ENCODE measurements around the gene SMYD5.

Gene SMYD5

DNA sequence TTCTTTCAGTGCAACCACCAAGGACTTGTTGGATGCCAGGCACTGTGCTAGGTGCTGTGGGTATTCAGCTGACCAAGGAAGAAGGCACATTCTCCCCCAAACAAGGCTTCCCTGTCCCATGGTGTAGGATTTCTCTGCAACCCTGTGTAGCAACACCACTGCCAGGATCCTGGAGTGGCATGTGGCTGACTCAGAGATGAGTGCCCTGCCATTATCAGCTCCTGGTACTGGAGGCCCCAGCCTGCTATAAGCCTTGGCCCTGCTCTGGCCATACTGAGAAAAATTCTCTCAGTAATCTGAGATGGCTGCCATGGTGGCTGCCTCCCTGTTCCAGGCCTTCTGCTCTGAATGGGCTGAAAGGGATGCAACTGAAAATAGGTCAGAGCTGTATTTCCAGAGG is 4.3 kb downstream of the SMYD5 start:
- TF ChIP-seq, protein P1, sequence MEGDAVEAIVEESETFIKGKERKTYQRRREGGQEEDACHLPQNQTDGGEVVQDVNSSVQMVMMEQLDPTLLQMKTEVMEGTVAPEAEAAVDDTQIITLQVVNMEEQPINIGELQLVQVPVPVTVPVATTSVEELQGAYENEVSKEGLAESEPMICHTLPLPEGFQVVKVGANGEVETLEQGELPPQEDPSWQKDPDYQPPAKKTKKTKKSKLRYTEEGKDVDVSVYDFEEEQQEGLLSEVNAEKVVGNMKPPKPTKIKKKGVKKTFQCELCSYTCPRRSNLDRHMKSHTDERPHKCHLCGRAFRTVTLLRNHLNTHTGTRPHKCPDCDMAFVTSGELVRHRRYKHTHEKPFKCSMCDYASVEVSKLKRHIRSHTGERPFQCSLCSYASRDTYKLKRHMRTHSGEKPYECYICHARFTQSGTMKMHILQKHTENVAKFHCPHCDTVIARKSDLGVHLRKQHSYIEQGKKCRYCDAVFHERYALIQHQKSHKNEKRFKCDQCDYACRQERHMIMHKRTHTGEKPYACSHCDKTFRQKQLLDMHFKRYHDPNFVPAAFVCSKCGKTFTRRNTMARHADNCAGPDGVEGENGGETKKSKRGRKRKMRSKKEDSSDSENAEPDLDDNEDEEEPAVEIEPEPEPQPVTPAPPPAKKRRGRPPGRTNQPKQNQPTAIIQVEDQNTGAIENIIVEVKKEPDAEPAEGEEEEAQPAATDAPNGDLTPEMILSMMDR (conservative IDR thresholded peaks at IDR 0.05; ENCODE audit: control insufficient read depth, insufficient read depth, low read depth, low read length): no peak
- H3K4me3 ChIP-seq (ENCODE audit: control insufficient read depth, low read depth, low read length): no peak overlapping the region
- DNase-seq (ENCODE audit: low read depth): peak; percentile 20

- no peak for DNase-seq (ENCODE audit: low read depth)
- H3K4me3 ChIP-seq (ENCODE audit: control insufficient read depth, low read depth, low read length): no peak overlapping the region
- TF ChIP-seq, protein P1 (conservative IDR thresholded peaks at IDR 0.05; ENCODE audit: control insufficient read depth, insufficient read depth, low read depth, low read length): no peak
These were observed 9.8 kb downstream of the SMYD5 start for GRCh38 chr2:73223821-73224220.

DNA sequence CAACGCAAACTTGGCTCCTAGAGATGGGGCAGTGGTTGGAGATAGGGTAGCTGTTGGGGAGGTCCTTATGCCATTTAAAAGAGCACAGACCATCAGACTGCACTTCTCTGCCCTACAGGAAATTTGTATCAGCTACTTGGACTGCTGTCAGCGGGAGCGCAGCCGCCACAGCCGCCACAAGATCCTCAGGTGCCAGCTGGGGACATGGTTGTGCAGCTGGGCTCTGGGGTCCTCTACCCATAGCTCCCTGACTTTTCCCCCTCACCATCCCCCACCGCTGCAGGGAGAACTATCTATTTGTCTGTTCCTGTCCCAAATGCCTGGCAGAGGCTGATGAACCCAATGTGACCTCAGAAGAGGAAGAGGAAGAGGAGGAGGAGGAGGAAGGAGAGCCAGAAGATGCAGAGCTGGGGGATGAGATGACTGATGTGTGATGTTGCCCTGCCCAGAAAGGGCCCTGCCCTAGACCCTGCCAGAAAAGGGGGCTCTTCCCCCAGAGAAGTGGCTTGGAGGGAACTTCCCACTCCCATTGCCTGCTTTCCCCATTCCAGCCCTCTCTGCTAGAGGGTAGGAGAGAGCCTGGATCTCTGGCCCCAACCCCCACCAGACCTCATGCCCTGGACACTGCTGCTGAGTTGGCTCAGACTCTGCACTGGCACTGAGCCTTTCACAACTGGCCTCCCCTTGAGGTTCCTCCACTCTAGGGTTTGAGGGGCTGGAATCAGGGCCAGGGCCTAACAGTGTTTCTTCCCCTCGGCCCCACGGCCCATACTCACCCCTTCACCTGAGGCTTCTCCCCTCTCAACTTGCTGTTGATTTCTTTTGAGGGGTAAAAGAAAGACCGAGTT is 11.7 kb downstream of the SMYD5 start:
- no peak overlapping the region for H3K4me3 ChIP-seq (ENCODE audit: control insufficient read depth, low read depth, low read length)
- TF ChIP-seq, protein P1 (conservative IDR thresholded peaks at IDR 0.05; ENCODE audit: control insufficient read depth, insufficient read depth, low read depth, low read length): no peak
- no peak for DNase-seq (ENCODE audit: low read depth)

DNA sequence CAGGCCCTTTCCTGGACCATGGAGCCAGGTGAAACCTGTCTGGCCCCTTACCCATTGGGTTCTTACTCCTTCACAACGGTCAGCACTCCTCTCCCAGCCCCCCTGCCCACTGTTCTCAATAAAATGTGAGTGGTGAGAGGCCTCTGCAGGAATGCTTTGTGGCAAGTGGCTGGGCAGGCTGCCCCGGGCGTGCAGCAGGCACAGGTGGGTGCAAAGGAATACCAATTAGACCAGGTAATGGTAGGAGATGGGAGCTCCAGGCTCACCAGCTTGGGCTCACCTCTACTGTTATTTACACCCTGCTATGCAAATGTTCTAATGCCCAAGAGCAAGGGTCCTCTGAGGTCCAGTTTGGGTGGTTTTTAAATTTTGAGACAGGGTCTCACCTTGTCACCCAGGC is 13.0 kb downstream of the SMYD5 start:
- no peak for DNase-seq (ENCODE audit: low read depth)
- TF ChIP-seq, protein P1 (conservative IDR thresholded peaks at IDR 0.05; ENCODE audit: control insufficient read depth, insufficient read depth, low read depth, low read length): no peak
- no peak overlapping the region for H3K4me3 ChIP-seq (ENCODE audit: control insufficient read depth, low read depth, low read length)

DNA sequence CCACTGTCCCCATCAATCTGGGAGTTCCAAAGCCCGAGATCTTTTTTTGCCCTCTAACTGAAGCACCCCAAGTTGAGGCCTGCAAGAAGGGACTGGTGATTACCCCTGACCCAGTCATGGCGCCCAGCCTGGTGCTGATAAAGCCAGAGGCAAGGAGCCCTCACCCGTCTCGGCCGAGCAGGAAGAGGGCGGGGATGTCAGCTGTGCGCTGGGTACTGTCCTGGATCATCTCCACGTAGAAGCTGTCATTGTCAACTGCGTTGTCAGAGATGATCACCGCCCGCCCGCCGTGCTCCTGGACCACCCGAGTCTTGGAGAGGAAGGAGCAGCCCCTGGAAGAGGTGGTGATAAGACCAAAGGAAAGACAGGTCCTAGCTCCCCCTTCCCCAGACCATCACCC is 14.6 kb downstream of the SMYD5 start:
- DNase-seq (ENCODE audit: low read depth): no peak
- H3K4me3 ChIP-seq (ENCODE audit: control insufficient read depth, low read depth, low read length): no peak overlapping the region

DNA sequence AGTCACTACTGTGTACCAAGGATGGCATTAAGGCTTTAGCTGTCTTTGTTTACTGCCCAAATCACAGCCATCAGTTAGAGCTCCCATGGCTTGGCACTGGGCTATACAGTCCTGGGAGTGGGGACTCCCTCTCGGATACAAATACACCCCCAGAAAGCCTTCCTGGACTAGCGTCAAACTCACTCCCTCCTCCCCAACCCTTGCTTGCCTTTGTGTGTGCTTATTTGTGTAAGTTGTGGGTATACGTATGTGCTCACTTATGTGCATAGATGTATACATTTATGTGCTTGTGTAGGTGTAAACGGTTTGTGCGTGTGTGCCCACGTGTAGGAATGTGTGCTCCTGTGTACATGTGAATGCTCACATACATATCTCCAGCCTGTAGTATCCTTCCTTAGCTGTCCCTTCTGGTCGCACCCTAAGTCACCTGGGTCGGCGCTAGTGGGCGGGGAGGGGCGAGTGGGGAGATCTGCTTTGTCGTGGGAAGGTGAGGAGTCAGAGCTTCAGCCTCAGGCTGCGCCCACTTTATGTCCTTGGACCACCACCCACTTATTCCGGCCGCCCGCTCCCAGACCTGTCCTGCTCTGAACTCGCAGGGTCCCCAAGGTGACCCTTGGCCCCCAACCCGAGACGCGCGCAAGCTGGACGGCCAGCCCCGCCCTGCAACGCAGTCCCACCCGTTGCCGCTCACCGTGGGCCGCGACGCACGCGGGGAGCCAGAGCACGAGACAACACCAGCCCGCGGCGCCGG is 18.5 kb downstream of the SMYD5 start:
- no peak for DNase-seq (ENCODE audit: low read depth)
- TF ChIP-seq, protein P1 (conservative IDR thresholded peaks at IDR 0.05; ENCODE audit: control insufficient read depth, insufficient read depth, low read depth, low read length): no peak
- H3K4me3 ChIP-seq (ENCODE audit: control insufficient read depth, low read depth, low read length): peak overlapping the region; percentile 80

More for the DNA sequence above, 14.6 kb downstream of the SMYD5 start:
- TF ChIP-seq, protein P1 (conservative IDR thresholded peaks at IDR 0.05; ENCODE audit: control insufficient read depth, insufficient read depth, low read depth, low read length): no peak

Measured in fibroblast of mammary gland (primary cell).